Effector CD8-positive, alpha-beta T cell (primary cell): ENCODE measurements around the gene GFPT2.
A peak's percentile ranks its signal among the peaks of the same experiment; 100 is the strongest.

Experiments
- DNase-seq: peaks from one replicate; lab custom pipeline; 2025; lab: John Stamatoyannopoulos, UW

The GFPT2 gene

DNA sequence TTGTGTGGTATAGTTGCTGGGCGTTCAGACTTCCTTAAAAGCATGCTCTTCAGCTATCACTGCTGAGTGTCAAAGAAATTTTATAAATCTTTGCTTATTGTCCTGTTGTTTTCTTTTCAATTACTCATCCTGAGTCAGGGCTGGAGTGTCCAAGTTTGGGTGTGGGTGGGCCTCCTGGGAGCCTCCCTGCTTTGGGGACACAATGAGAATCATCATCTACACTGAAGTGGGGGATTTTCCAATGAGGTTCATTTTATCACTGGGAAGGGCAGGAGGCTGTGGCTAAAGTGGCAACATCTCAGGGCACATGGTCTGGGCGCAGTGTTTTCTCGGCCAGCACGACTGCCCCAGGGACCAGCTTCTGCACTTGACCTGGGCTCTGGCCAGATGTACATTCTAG lies 19.5 kb downstream of the GFPT2 start:
- no peak for DNase-seq

DNA sequence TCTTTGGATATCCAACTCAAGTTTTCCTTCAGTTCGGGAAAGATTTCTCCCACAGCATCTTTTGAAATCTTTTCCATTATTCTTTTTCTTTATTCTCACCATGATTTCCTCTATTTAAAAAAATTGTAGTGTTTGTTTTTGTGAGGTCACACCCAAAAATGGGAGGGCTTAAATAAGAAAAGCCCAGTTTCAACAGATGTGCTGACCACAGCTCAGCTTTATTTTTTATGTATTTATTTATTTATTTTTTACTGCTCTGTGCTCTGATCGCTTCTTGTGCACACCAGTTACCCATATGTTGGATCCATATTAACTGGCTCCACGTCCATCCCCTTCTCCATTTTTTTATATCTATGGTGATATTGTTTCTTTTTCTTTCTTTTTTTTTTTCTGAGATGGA lies 20.3 kb downstream of the GFPT2 start:
- DNase-seq: no peak

DNA sequence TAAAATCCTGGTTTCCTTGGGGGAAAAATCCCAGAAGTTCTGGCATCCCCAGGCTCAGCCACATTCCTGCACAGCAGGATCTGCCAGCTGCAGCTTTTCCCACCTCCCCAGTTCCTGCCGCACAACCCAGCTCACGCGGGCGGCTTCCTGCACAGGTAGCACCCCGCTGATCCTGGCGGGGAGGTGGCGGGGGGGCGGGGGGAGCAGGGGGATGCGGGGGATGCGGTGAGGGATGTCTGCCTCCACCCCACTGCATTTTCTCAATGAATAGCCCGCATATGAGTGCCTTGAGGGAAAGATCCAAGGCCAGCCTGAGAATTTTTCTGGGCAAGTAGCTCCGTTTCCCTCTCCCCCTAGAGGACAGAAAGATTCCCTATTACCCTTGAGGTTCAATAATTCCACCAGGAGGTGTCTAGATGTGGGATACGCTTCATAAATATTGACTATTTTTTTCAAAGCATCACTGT lies 21.1 kb downstream of the GFPT2 start:
- no peak for DNase-seq

DNA sequence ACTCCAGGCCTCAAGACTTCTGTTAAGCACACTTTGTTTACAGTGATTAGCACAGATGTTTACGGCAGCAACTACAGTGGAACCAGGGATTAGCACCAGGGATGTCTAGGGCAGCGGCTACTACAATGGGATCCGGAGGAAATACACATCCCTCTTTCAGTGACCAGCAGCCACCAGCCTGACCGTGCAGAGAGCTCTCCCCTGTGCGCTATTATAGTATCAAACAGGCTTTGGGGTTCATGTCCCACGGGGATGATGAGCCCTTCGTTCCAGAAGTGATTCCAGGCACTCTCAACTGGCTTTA lies 21.5 kb downstream of the GFPT2 start:
- DNase-seq: no peak

DNA sequence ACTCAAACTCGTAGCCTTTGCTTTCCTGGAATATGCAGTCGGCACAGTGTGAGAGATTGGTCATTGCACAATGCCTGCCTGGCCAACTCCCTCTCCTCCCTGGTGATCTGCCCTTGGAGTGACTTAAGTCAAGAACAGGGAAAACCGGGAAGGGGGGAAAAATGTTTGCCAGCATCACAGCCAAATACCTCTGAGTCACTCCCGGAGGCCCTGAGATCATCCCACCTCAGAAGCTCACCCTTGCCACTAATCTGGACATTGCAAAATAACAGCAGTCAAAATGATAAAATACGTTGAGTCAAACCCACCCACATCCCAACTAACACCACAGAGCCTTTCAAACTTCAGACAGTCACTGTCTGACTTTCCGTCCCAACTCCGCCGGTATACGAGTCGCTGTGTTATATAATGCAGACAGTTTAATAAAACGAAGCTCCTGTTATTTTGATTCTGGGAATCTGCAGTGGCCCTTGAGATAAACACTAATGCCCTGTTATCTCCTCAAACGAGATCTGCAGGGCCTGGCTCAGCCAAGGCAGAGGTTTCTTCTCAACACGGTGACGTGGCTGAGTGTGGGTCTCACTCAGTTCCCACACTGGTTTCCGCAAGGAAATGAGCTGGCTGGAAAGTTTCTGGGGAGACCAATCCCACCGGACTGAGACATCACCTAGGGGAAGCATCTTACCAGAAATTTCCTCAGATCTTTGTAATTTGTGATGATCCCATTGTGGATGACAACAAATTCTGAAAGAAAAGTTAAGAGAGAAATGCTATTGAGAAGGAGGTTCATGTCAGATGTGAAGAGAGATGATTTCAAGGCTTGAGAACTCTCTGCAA lies 22.1 kb downstream of the GFPT2 start:
- DNase-seq: no peak

DNA sequence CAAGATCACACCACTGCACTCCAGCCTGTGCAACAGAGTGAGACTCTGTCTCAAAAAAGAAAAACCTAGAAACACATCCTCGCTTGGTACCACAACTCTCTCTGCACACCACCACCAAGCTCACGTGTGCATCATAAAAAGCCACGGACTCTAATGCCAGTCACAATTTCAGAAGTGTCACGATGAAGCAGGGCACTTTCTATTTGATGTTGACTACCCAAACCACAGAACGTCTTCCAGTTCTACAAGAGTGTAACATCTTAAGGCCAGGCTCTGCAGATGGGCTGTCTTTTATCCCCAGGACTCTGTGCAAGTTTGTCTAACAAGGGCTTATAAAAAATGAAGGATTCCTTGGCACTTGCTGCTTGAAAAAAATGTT lies 22.9 kb downstream of the GFPT2 start:
- no peak for DNase-seq

DNA sequence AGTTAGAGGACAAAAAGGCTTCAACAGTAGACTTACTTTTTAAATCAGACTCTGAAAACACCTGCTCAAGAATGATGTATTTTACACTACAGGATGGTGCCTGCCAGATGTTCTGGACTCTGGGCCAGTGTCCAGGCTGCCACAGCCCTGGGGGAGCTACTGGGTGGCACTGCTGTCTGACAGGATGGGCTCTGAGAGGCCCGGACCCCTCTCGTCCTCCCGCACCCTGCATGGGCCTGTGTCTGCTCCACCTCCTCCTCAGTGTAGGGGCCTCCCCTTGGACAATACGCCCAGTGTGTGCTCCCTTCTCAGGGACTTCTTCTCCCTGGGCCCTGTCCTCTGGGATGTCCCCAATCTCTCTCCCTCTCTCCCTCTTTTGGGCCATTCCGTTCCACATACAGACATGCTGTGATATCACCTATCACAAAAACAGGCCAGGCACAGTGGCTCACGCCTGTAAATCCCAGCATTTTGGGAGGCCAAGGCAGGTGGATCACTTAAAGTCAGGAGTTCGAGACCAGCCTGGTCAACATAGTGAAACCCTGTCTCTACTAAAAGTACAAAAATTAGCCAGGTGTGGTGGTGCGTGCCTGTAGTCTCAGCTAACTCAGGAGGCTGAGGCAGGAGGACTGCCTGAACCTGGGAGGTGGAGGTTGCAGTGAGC lies 23.4 kb downstream of the GFPT2 start:
- no peak for DNase-seq

DNA sequence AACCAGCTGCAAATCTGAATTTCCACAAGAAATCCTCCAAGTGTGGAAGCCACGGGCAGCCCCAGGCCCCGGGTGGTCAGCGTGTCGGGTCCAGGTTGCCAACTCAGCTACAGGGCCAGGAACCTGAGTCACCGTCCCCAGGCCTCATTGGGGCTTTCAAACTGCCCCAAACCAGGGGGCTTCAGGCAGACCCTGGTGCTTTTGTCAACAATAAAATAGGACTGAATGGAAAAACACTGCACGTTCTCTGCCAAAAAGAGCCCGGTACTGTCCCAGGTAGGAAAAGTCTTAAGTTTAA lies 24.0 kb downstream of the GFPT2 start:
- DNase-seq: no peak

DNA sequence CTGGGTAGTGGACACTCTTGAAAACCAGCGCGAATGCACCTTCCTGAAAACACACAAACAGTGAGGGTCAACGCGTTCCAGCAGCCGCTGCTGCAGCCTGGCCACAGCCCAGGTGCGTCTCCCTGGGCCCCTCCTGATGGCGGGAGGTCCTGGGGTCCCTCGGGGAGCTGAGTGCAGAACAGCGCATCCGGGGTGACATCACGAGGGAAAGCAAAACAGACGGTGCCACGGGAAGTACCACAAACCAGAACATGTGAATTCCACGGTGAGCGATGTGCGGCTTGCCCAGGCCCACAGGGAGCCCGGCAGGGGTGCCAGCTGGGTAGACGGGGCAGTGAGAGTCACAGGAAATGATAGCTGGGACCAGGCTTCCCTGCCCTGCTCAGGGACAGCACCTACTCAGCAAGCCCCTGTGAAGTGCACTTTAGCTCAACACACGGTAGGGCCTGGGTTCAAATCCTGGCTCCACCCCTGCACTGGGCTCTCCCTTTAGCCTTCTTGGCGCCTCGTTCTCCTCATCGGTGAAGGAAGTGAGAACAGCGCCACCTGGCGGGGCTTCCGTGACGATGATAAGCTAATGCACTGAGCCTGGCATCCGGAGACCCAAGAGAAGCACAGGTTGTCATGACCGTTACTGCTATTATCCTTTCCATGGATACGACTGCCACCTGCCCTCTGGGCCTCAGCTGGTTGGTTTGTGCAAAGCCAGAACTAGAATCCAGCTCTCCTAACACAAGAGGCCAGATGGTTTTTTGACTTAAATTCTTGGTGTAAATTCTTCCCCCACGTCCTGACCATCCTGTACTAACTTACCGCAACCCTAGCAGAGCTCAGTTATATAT lies 24.6 kb downstream of the GFPT2 start:
- DNase-seq: peak; percentile 79

DNA sequence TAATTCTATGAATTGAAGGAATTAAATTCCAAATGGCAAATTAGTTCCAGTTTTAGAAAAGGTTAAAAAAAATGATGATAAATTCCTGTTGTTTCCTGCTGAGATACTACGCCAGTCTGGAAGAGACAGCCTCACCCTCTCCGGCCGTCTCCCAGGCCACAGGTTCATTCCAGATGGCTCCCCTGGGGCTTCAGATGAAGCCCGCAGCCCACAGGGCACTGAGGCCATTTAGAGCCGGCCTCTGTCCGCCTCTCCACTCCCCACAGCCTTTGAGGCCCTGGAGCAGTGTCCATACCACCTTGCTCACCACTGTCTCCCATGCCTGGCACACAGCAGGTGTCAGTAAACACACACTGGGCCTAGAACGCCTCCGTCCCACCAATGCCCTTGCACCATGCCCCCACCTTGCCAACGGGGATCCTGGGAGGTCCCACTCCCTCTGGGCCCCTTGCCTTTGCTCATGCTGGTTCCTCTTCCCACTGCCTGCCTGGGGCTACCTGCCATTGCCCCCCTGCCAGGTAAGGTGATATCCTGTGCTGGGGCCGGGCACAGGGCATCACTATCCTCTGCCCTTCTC lies 26.1 kb downstream of the GFPT2 start:
- no peak for DNase-seq

DNA sequence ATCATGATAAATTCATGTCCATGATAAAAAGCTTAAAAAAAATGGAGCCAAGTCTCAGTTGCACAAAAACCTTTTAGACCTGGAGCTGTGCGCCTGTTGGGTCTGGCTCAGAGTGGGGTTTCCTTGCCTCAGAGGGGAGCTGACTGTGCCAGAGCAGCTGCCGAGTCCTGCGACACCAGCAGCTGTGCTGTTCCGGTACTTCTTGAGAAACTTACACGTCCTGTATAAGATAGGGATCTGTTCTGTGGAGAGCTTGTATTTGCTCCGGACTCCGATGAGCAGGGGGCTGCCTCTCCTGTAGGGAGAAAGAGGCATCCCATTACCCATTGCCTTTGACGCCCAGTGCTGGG lies 28.6 kb downstream of the GFPT2 start:
- no peak for DNase-seq

DNA sequence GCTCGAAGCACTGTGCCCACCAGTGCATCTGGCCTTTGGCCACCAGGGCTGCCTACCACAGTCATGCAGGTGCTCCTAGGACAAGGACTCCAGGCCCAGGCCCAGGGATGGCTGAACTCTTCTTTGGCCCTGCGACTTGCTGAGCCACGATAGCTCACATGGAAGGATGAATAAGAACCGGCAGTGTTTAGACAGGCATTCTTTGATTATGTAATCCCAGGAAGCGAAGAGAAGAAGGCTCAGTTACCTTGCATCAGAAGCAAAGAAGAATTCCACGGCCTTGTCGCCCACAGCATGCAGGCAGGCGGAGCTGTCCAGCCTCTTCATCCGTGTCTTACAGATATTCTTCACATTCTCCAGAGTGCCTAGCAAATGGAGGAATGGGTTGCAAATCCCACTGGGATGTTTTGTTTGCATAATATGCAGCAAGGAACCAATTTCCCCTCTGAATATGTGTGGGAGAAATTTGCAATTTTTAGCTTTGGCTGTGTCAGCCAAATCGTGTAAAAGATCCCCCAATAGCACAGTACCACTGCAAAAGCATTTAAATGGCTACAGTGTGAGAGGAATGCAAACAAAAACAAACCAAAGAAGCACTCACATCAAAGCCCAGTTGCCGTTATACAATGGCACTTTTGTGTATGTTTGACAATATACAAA lies 29.1 kb downstream of the GFPT2 start:
- DNase-seq: no peak

DNA sequence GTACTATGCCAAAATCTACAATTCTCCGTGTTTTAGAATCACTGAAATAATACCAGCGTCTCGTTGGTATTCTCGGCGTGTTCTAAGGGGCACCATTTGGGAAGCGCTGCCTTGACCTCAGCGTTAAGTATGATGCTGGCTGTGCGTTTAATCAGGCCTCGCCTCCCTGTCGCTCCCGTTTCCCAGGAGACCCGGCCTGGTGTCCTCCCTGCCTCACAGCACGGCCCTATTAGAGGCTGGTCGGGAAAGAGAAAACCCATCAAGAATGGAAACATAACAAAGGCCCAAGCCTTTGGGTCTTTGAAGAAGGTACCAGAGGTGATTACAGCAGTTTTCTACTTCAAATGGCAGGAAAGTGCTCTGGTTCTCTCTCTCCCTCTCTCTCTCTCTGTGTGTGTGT lies 30.0 kb downstream of the GFPT2 start:
- DNase-seq: no peak

DNA sequence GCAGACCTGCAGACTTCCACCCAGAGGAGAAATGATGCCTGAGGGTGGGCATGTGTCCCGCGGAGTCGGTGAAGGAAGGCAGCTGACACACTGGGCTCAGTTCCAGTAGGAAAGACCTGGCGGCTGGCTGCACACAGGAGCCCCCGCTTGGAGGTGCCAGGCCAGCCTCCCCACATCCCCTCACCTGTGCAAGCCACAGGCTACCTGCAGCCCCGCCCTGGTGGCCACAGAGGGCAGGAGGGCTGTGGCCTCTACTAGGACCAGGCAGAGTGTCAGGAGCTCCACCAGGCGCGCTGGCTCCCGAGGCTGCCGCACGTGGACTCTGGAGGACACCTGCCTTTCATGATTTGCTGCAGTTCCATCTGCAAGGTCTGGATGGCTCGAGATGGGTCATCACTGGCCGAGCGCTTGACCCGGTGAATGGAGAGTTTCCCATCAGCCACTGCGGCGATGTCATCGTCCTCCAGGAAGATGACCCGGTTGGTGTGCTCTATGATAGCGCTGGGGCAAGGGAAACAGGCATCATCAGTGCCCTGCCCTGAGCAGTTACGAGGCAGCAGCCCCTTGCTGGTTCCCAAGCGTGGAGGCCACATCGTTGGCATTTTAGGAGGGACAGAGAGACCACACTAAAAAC lies 34.6 kb downstream of the GFPT2 start:
- no peak for DNase-seq

DNA sequence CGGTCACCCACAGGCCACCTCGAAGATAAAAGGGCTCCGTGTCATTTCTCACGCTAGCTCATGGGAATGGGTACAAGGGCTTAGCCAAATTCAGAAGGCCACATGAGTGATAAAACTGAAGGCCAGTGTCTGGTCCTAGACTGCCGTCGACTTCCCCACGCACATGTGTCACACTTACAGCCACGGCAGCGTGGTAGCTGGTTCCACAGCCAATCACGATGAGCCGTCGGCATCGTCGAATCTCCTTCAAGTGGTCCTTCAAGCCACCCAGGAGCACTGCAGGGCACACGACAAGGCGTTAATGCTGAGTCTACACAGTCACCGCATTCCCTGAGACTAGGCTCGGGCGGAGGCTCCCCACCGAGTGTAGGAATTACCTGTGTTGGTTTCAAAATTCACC lies 36.5 kb downstream of the GFPT2 start:
- no peak for DNase-seq

DNA sequence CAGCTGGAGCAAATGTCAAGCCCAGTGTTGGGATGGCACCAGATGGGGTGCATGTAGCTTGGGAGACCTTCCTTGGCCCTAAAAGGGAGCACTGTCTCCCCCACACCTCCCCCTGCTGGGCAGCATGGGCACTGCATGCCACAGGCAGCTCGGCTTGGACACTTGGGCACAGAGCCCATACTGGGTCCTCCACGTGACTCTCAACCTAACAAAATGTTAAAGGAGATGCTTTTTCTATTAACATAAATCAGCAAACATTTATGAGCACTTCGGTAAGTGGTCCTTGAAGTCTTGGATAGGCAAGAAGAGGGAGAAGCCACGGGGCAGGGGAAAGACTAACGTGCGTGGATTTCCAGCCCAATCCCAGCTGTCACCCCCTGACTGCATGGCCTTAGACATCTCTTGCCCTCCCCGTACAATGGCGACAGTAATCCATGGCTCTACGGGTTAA lies 37.3 kb downstream of the GFPT2 start:
- DNase-seq: peak; percentile 72

DNA sequence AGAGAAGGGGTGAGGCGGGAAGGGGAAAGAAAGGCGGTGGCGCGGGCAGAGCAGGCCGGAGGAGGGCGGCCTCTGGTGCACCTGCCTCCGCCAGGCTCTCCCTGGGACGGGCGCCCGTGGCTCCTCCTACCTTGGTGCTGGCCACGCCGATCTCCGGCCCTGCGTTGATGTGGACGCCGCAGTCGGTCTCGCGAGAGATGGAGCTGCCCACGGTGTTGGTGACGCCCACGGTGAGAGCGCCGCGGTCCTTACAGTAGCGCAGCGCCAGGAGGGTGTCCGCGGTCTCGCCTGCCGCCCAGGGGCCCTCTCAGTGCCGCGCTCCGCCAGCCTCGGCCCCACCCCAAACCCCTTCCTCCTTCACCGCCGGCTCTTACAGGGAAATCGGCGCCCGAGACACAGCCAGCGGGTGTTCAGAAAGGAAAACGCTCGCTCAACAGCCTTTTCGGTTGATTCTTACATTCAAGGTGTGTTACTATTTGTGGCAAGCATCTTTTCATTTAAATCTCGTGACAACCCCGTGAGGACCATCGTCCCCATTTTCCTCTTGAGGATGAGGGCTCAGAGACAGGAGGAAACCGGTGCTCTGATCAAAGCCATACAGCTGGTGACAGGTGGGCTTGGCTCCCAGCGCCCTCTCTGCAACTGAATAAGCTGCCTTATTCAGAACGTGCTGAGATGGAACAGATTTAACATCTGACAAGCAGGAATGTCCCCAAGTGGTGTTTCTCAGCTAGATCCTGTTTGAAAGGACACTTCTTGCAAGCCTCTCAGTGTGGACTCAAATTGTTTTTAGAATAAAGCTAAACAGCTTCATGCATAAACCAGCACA lies 39.2 kb downstream of the GFPT2 start:
- DNase-seq: peak; percentile 62

DNA sequence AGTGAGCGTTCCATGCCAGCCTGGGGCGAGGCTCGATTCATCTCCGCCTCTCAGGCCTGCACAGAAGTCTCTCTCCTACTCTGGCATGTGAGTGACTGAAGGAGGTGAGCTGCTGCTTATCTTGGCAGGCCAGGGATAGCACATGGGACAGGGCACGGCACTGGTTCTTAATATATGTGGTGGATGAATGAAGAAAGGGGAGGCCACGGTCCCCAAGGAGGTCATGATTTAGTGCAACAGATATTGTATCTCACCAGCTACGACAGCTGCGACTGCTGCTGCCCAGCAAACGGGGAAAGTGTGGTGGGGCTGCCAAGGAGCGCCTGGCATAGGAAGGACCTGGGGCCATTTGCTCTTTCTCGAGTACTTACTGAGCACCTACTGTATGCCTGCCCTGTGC lies 41.9 kb downstream of the GFPT2 start:
- DNase-seq: no peak

DNA sequence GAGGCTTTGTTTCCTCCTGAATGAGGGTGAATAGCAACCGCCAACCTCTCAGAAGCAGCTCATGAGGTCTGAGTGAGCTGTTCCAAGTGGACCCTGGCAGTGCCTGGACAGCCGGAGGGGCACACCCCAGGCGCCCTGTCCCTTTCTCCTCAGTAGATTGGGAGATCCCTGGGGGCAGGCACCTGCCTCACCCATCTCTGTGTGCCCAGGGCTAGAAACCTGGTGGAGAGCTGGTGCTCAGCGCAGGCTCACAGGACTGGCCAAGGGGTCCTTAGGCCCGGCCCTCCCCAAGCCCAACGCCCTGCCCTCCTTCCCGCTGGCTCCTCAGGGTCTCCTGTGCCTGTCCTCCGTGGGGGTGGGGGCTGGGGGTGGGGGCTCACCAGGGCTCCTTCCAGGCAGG lies 46.3 kb downstream of the GFPT2 start:
- no peak for DNase-seq

DNA sequence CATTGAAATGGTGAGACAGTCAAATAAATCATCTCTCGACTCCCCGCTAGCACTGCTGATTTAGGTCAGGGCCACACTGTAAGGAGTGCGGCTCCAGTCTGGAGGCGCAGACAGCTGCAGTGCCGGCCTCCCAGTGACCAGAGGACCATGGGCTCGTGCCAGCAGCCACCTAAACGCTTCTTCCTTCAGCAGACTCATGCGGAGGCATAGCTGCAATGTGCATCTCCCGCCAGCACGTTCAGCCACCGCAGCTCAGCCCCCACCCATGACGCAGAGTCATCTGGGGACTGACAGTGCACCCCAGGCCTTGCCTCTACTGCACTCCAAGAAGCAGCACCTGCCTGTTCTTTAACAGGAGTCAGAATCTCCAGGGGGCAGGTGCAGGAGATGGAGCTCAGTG lies 47.7 kb downstream of the GFPT2 start:
- no peak for DNase-seq
